Psoas muscle (tissue), 8 donors: Measurements from ENCODE around the gene SEMA6C. TPM values are rescaled to one million over a fixed set of nuclear protein-coding genes. Genes with fewer than 3 reads are reported as not detected.
"Not testable (repeated sequence)": the region's sequence is repeated elsewhere in the genome, so short reads cannot be mapped to it uniquely, and the experiment has no call there.

Experiments
- ATAC-seq, 4 donors: fragments of 200-7000 bp; cut with Tn5 transposase; one replicate each; pipeline ENCODE4 v1.9.1; 2020; ENCODE audit warnings: moderate library complexity in 3 of 4, mild to moderate bottlenecking in 2 of 4
- DNase-seq, 2 donors: peaks; one replicate each; pipeline ENCODE4 v3.0.0-alpha.2; 2020
- H3K27ac ChIP-seq: fragments of 200-600 bp; one replicate; pipeline ENCODE4 v1.8.0; 2022
- H3K27me3 ChIP-seq, 3 donors: fragments of 200-600 bp in 1 of 3; one replicate each; pipeline versions ENCODE4 v1.6.1 to v1.8.0; 2013 to 2022; ENCODE audit warnings: low read length in 2 of 3, mild to moderate bottlenecking in 2 of 3, moderate library complexity in 1 of 3; ENCODE audit not compliant: insufficient read depth in 3 of 3
- H3K36me3 ChIP-seq, 2 donors: fragments of 200-600 bp in 1 of 2; one replicate each; pipeline versions ENCODE4 v1.6.1 to v1.8.0; 2013 to 2022; ENCODE audit warnings: low read depth in 1 of 2, mild to moderate bottlenecking in 1 of 2, moderate library complexity in 1 of 2; ENCODE audit not compliant: insufficient read depth in 1 of 2
- H3K4me1 ChIP-seq: fragments of 200-600 bp; one replicate; pipeline ENCODE4 v1.8.0; 2022
- H3K4me3 ChIP-seq: fragments of 200-600 bp; one replicate; pipeline ENCODE4 v1.8.0; 2022; ENCODE audit warnings: mild to moderate bottlenecking
- H3K9me3 ChIP-seq: fragments of 200-600 bp; one replicate; pipeline ENCODE4 v1.8.0; 2022
- WGBS, 3 donors: extraction: QIAGEN DNeasy Blood & Tissue Kit; methylation state at CpG; one replicate each; pipeline versions ENCODE4 v1.1.6 to v1.1.7; 2013; 5-methylcytosine and 5-hydroxymethylcytosine counted together
- intact Hi-C, 2 donors: fragments of 100-400 bp; cut with DNase I; formaldehyde crosslinking; loops; one replicate each; pipeline versions ENCODE4 v1.11.0 to v1.14.2; 2022
- polyA plus RNA-seq, 3 donors: library from polyadenylated mRNA; stranded (reverse); fragments of 200-250 nt; gene quantifications; one replicate each; pipeline ENCODE4 v1.2.3, GENCODE V29; 2013
- total RNA-seq, 4 donors: library from RNA; stranded (reverse); fragmentation: NEBNext Ultra II Directional in 2 of 4; extraction: Animal tissue kit (Norgen Biotek cat#: 25700) in 2 of 4; gene quantifications; one replicate each; pipeline versions ENCODE4 v1.2.1 to v1.2.4, GENCODE V29; 2021 to 2023
- TF ChIP-seq, protein P1 (sequence below): fragments of 200-600 bp; IDR thresholded peaks from one replicate; pipeline ENCODE4 v1.8.0; 2022; ENCODE audit warnings: antibody characterized with exemption
- donor health status: healthy with polysubstance abuse.
- donor health status: DM: no; HTN: no; CAD: no; lungs with moderate emphysema.
- donor health status: Bipolar disorder and iron deficiency.
- donor health status: healthy.
- donor health status: DM: yes; HTN: yes; CAD: no.
- donor health status: DM: no; HTN: no; CAD: no.
- donor health status: DM: no; HTN: no; CAD: no.
- donor health status: DM: yes; HTN: yes; CAD: no.

Gene SEMA6C
- total and polyA plus RNA-seq, 7 donors, result 8.9 to 145 (median 56.3) TPM

DNA sequence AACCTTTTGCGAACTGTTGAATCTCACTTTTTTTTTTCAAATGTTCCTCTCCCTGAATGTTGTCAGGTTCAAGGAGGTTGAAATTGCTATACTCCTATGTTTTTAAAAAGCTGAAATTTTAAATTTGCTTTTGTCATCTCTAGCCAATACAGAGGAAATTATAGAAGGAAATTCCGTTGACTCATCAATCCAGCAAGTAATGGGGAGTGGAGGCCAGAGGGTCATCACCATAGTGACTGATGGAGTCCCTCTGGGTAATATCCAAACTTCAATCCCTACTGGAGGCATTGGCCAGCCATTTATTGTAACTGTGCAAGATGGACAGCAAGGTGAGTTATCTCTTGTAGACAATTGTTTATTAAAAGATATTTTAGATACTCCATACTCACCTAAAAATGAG lies 39.5 kb downstream of the SEMA6C start:
- WGBS, 3 donors, result 67 to 74% (median 71%) methylated on average over 2 of the region's 2 CpGs
- Histone ChIP-seq H3K4me1 (no peaks in the 10 kb centered on the region), H3K9me3 (no peaks in the 10 kb centered on the region), H3K4me3 (no peak overlapping the region), H3K27ac (no peak overlapping the region), H3K27me3 (no peaks in the 10 kb centered on the region), H3K36me3 (peaks cover 0 to 74% of the 10 kb centered on the region in 2 donors)
- TF ChIP-seq, protein P1, sequence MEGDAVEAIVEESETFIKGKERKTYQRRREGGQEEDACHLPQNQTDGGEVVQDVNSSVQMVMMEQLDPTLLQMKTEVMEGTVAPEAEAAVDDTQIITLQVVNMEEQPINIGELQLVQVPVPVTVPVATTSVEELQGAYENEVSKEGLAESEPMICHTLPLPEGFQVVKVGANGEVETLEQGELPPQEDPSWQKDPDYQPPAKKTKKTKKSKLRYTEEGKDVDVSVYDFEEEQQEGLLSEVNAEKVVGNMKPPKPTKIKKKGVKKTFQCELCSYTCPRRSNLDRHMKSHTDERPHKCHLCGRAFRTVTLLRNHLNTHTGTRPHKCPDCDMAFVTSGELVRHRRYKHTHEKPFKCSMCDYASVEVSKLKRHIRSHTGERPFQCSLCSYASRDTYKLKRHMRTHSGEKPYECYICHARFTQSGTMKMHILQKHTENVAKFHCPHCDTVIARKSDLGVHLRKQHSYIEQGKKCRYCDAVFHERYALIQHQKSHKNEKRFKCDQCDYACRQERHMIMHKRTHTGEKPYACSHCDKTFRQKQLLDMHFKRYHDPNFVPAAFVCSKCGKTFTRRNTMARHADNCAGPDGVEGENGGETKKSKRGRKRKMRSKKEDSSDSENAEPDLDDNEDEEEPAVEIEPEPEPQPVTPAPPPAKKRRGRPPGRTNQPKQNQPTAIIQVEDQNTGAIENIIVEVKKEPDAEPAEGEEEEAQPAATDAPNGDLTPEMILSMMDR, result no peak
- no peak for ATAC-seq
- intact Hi-C loops, result no loop called here
- DNase-seq, result peak in 1 of 2 donors; percentile 6

- ATAC-seq (no peak), DNase-seq (no peak)
- intact Hi-C loops, result no loop called here
- no peaks in the 10 kb centered on the region for H3K4me1 ChIP-seq
- H3K27ac ChIP-seq, result no peak overlapping the region
- H3K9me3 ChIP-seq, result no peaks in the 10 kb centered on the region
- peaks cover 0 to 63% of the 10 kb centered on the region in 2 donors for H3K36me3 ChIP-seq
- TF ChIP-seq, protein P1, result no peak
- no peak overlapping the region for H3K4me3 ChIP-seq
- H3K27me3 ChIP-seq, result no peaks in the 10 kb centered on the region
These were observed 41.8 kb downstream of the SEMA6C start for GRCh38 chr1:151104630-151105029.

DNA sequence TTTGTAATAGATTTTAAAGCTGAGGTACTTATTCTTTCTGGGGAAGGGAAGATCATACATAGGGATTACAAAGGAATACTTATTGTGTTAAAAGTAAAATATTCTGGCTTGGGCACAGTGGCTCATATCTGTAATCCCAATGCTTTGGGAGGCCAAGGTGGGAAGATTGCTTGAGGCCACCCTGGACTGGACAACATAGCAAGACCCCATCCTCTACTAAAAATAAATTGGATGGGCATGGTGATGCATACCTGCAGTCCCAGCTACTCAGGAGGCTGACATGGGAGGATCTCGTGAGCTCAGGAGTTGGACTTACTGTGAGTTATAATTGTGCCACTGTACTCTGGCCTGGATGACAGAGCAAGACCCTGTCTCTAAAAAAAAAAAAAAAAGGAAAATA lies 48.3 kb downstream of the SEMA6C start:
- H3K36me3 ChIP-seq, result peaks cover 0 to 31% of the 10 kb centered on the region in 2 donors
- H3K27me3 ChIP-seq, result no peaks in the 10 kb centered on the region
- ATAC-seq (no peak), DNase-seq (peak in 1 of 2 donors; percentile 4)
- no peaks in the 10 kb centered on the region for H3K4me1 ChIP-seq
- 88 to 98% (median 93%) methylated on average over 1 of the region's 1 CpG for WGBS, 3 donors
- no peak overlapping the region for H3K4me3 ChIP-seq
- H3K27ac ChIP-seq, result no peak overlapping the region
- TF ChIP-seq, protein P1, result no peak
- intact Hi-C loops, result loop anchor here (10.0 kb wide), 1 partner anchor 147 kb away; no protein-coding TSS in a partner anchor
- H3K9me3 ChIP-seq, result no peaks in the 10 kb centered on the region

DNA sequence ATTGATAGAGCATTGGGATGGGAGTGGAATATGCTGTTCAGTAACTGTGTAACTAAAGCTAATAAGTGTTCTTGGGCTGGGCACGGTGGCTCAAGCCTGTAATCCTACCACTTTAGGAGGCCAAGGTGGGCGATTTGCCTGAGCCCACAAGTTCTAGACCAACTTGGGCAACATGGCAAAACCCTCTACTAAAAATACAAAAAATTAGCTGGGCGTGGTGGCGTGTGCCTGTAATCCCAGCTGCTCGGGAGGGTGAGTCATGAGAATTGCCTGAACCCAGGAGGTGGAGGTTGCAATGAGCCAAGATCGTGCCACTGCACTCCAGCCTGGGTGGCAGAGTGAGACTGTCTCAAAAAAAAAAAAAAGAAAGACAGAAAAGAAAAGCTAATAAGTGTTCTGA lies 49.0 kb downstream of the SEMA6C start:
- intact Hi-C loops, result loop anchor here (10.0 kb wide), 1 partner anchor 147 kb away; no protein-coding TSS in a partner anchor
- DNase-seq, result peak in 1 of 2 donors; percentile 26
- not testable (repeated sequence) for H3K27ac ChIP-seq, H3K4me1 ChIP-seq, H3K27me3 ChIP-seq, H3K9me3 ChIP-seq, H3K4me3 ChIP-seq
- WGBS, 3 donors, result 51 to 84% (median 65%) methylated on average over 6 of the region's 6 CpGs
- ATAC-seq, result peak in 2 of 4 donors; percentile 19 to 29
- peaks cover 0 to 26% of the 10 kb centered on the region in 2 donors for H3K36me3 ChIP-seq

DNA sequence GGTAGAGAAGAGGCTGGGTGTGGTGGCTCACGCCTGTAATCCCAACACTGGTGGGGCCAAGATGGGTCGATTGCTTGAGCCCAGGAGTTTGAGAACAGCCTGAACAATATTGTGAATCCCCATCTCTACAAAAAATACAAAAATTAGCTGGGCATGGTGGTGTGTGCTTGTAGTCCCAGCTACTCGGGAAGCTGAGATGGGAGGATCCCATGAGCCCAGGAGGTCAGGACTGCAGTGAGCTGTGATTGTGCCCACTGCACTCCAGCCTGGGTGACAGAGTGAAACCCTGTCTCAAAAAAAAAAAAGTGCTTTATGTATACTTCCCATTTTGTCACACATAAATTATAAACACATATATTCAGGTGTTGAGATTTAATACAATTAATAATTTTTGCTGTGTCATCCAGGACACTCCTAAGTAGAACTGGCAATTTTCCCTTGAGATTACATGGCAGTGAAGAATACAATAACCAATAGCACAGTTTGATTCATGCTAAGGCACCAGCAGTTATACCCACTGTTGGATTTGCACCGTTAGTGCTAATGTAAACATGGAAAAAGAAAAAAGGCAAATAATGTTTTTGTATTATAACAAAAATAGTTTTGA lies 60.4 kb downstream of the SEMA6C start:
- no peaks in the 10 kb centered on the region for H3K9me3 ChIP-seq
- no peak overlapping the region for H3K4me3 ChIP-seq
- TF ChIP-seq, protein P1, result no peak
- intact Hi-C loops, result no loop called here
- WGBS, 3 donors, result 75 to 81% (median 79%) methylated on average over 4 of the region's 4 CpGs
- DNase-seq (peak in 1 of 2 donors; percentile 15), ATAC-seq (no peak)
- H3K4me1 ChIP-seq, result no peaks in the 10 kb centered on the region
- peaks cover 0 to 20% of the 10 kb centered on the region in 2 donors for H3K36me3 ChIP-seq
- no peak overlapping the region for H3K27ac ChIP-seq
- H3K27me3 ChIP-seq, result no peaks in the 10 kb centered on the region

Other genes starting within 250 kb of the SEMA6C start
- gene SETDB1, start 220.3 kb downstream of the SEMA6C start, total RNA-seq, result 10 to 100 TPM; 19.4 to 27.1 (median 20.4) TPM
- 10 to 100 TPM; 12.8 to 14.8 (median 13.5) TPM for gene SETDB1, start 220.3 kb downstream of the SEMA6C start, polyA plus RNA-seq
- 10 to 100 TPM; 42.1 to 61.0 (median 51.1) TPM for gene CERS2, start 171.8 kb downstream of the SEMA6C start, total RNA-seq
- gene CERS2, start 171.8 kb downstream of the SEMA6C start, polyA plus RNA-seq, result 10 to 100 TPM; 29.8 to 59.6 (median 30.5) TPM
- not detected for gene ANXA9, start 164.3 kb downstream of the SEMA6C start, total RNA-seq
- under 1 TPM; 0.07 to 0.10 (median 0.07) TPM for gene ANXA9, start 164.3 kb downstream of the SEMA6C start, polyA plus RNA-seq
- 10 to 100 TPM; 13.9 to 26.0 (median 18.5) TPM for gene MINDY1, start 139.7 kb downstream of the SEMA6C start, total RNA-seq
- 10 to 100 TPM in 1 of 3 donors, 1 to 10 TPM in 2; 4.4 to 16.2 (median 9.7) TPM for gene MINDY1, start 139.7 kb downstream of the SEMA6C start, polyA plus RNA-seq
- 10 to 100 TPM; 17.5 to 30.2 (median 24.6) TPM for gene PRUNE1, start 138.2 kb downstream of the SEMA6C start, total RNA-seq
- 10 to 100 TPM; 12.4 to 33.8 (median 15.1) TPM for gene PRUNE1, start 138.2 kb downstream of the SEMA6C start, polyA plus RNA-seq
- gene BNIPL, start 110.0 kb downstream of the SEMA6C start, total RNA-seq, result under 1 TPM; 0.06 to 0.96 (median 0.43) TPM
- gene BNIPL, start 110.0 kb downstream of the SEMA6C start, polyA plus RNA-seq, result under 1 TPM; 0.04 to 0.10 (median 0.05) TPM
- 1 to 10 TPM; 5.1 to 8.8 (median 6.9) TPM for gene C1orf56, start 98.9 kb downstream of the SEMA6C start, total RNA-seq
- gene C1orf56, start 98.9 kb downstream of the SEMA6C start, polyA plus RNA-seq, result 10 to 100 TPM in 1 of 3 donors, 1 to 10 TPM in 2; 1.3 to 16.9 (median 6.5) TPM
- 10 to 100 TPM; 26.1 to 49.8 (median 33.2) TPM for gene CDC42SE1, start 87.0 kb downstream of the SEMA6C start, total RNA-seq
- gene CDC42SE1, start 87.0 kb downstream of the SEMA6C start, polyA plus RNA-seq, result 10 to 100 TPM; 20.1 to 46.4 (median 24.7) TPM
- 10 to 100 TPM in 1 of 4 donors, 1 to 10 TPM in 3; 1.3 to 35.8 (median 4.5) TPM for gene MLLT11, start 86.2 kb downstream of the SEMA6C start, total RNA-seq
- gene MLLT11, start 86.2 kb downstream of the SEMA6C start, polyA plus RNA-seq, result 1 to 10 TPM; 1.2 to 5.0 (median 1.3) TPM
- 10 to 100 TPM in 2 of 4 donors, 1 to 10 TPM in 2; 8.2 to 15.9 (median 9.7) TPM for gene GABPB2, start 75.9 kb downstream of the SEMA6C start, total RNA-seq
- 1 to 10 TPM; 2.6 to 7.0 (median 3.6) TPM for gene GABPB2, start 75.9 kb downstream of the SEMA6C start, polyA plus RNA-seq
- 1 to 10 TPM in 1 of 4 donors, under 1 TPM in 3; 0.56 to 1.3 (median 0.74) TPM for gene TNFAIP8L2, start 10.0 kb upstream of the SEMA6C start, total RNA-seq
- 1 to 10 TPM in 2 of 3 donors, under 1 TPM in 1; 0.62 to 1.1 (median 1.1) TPM for gene TNFAIP8L2, start 10.0 kb upstream of the SEMA6C start, polyA plus RNA-seq
- gene LYSMD1, start 19.3 kb upstream of the SEMA6C start, total RNA-seq, result 10 to 100 TPM in 3 of 4 donors, 1 to 10 TPM in 1; 6.7 to 17.5 (median 12.3) TPM
- 10 to 100 TPM in 1 of 3 donors, 1 to 10 TPM in 2; 8.4 to 18.0 (median 8.6) TPM for gene LYSMD1, start 19.3 kb upstream of the SEMA6C start, polyA plus RNA-seq
- 10 to 100 TPM; 23.6 to 47.9 (median 39.5) TPM for gene SCNM1, start 19.5 kb upstream of the SEMA6C start, total RNA-seq
- 10 to 100 TPM; 71.0 to 78.7 (median 72.3) TPM for gene SCNM1, start 19.5 kb upstream of the SEMA6C start, polyA plus RNA-seq
- 100 to 1,000 TPM; 102 to 434 (median 407) TPM for gene TMOD4, start 29.4 kb upstream of the SEMA6C start, total RNA-seq
- gene TMOD4, start 29.4 kb upstream of the SEMA6C start, polyA plus RNA-seq, result 100 to 1,000 TPM in 2 of 3 donors, 10 to 100 TPM in 1; 17.6 to 274 (median 154) TPM
- gene VPS72, start 43.6 kb upstream of the SEMA6C start, total RNA-seq, result 100 to 1,000 TPM in 1 of 4 donors, 10 to 100 TPM in 3; 38.6 to 112 (median 59.8) TPM
- 100 to 1,000 TPM in 1 of 3 donors, 10 to 100 TPM in 2; 30.8 to 100 (median 70.7) TPM for gene VPS72, start 43.6 kb upstream of the SEMA6C start, polyA plus RNA-seq
- 10 to 100 TPM; 29.5 to 46.8 (median 38.6) TPM for gene PIP5K1A, start 51.9 kb upstream of the SEMA6C start, total RNA-seq
- gene PIP5K1A, start 51.9 kb upstream of the SEMA6C start, polyA plus RNA-seq, result 10 to 100 TPM; 10.8 to 35.4 (median 14.5) TPM
- gene PSMD4, start 108.1 kb upstream of the SEMA6C start, total RNA-seq, result 100 to 1,000 TPM; 208 to 313 (median 240) TPM
- gene PSMD4, start 108.1 kb upstream of the SEMA6C start, polyA plus RNA-seq, result 100 to 1,000 TPM; 298 to 486 (median 334) TPM
- gene ZNF687, start 135.7 kb upstream of the SEMA6C start, total RNA-seq, result 10 to 100 TPM; 10.6 to 14.8 (median 13.1) TPM
- gene ZNF687, start 135.7 kb upstream of the SEMA6C start, polyA plus RNA-seq, result 10 to 100 TPM in 1 of 3 donors, 1 to 10 TPM in 2; 4.6 to 13.5 (median 5.0) TPM
- gene PI4KB, start 180.8 kb upstream of the SEMA6C start, total RNA-seq, result 10 to 100 TPM; 51.9 to 96.4 (median 78.8) TPM
- gene PI4KB, start 180.8 kb upstream of the SEMA6C start, polyA plus RNA-seq, result 10 to 100 TPM; 42.6 to 66.3 (median 53.2) TPM
- 10 to 100 TPM; 16.9 to 38.7 (median 21.6) TPM for gene RFX5, start 200.6 kb upstream of the SEMA6C start, total RNA-seq
- gene RFX5, start 200.6 kb upstream of the SEMA6C start, polyA plus RNA-seq, result 10 to 100 TPM in 1 of 3 donors, 1 to 10 TPM in 2; 4.7 to 36.3 (median 8.5) TPM
- 10 to 100 TPM; 19.7 to 89.2 (median 56.3) TPM for gene SELENBP1, start 226.1 kb upstream of the SEMA6C start, total RNA-seq
- 10 to 100 TPM; 12.7 to 41.2 (median 26.7) TPM for gene SELENBP1, start 226.1 kb upstream of the SEMA6C start, polyA plus RNA-seq